Activated CD4-positive, alpha-beta T cell treated with anti-CD3 and anti-CD28 coated beads, Interleukin-10, Interleukin-2, amounts not matched to agents 100 ng/mL and 50 ng/mL, durations not matched to agents 16 hours and 8 hours (primary cell): Measurements from ENCODE around the gene SMIM22.
A peak's percentile ranks its signal among the peaks of the same experiment; 100 is the strongest.

Source experiments
- DNase-seq: peaks from one replicate; pipeline ENCODE4 v3.0.0-alpha.2; 2020

Gene SMIM22

GRCh38 chr16:4797805-4798252 lies 2.7 kb downstream of the SMIM22 start:
- DNase-seq, result no peak

- no peak for DNase-seq
Measured at GRCh38 chr16:4798456-4798855, 3.3 kb downstream of the SMIM22 start.

- DNase-seq, result no peak
Measured at GRCh38 chr16:4799171-4799855, 4.1 kb downstream of the SMIM22 start.

- DNase-seq, result no peak
Measured at GRCh38 chr16:4800290-4801041, 5.3 kb downstream of the SMIM22 start.

GRCh38 chr16:4801051-4801961 lies 6.1 kb downstream of the SMIM22 start:
- DNase-seq, result no peak

- DNase-seq, result peak; percentile 78
Measured at GRCh38 chr16:4801962-4802658, 6.9 kb downstream of the SMIM22 start, which contains the start of gene ROGDI. ROGDI (minus strand) TSS chr16:4802633; CDS start chr16:4802571, 62 bp downstream.

GRCh38 chr16:4802659-4803287 lies 7.6 kb downstream of the SMIM22 start:
- peak; percentile 92 for DNase-seq

GRCh38 chr16:4803401-4803844 lies 8.3 kb downstream of the SMIM22 start:
- no peak for DNase-seq

- no peak for DNase-seq
Measured at GRCh38 chr16:4803898-4804762, 9.0 kb downstream of the SMIM22 start.

- no peak for DNase-seq
Measured at GRCh38 chr16:4805231-4805630, 10.1 kb downstream of the SMIM22 start.

- DNase-seq, result no peak
Measured at GRCh38 chr16:4806280-4806679, 11.1 kb downstream of the SMIM22 start.

- no peak for DNase-seq
Measured at GRCh38 chr16:4811242-4811641, 16.1 kb downstream of the SMIM22 start.

GRCh38 chr16:4811773-4812172 lies 16.6 kb downstream of the SMIM22 start:
- no peak for DNase-seq

- no peak for DNase-seq
Measured at GRCh38 chr16:4813251-4814003, 18.3 kb downstream of the SMIM22 start.

- no peak for DNase-seq
Measured at GRCh38 chr16:4814046-4814445, 18.9 kb downstream of the SMIM22 start.

- DNase-seq, result no peak
Measured at GRCh38 chr16:4814542-4815173, 19.5 kb downstream of the SMIM22 start.

GRCh38 chr16:4820652-4821051 lies 25.5 kb downstream of the SMIM22 start:
- DNase-seq, result no peak

- DNase-seq, result no peak
Measured at GRCh38 chr16:4825196-4825595, 30.0 kb downstream of the SMIM22 start.

- DNase-seq, result no peak
Measured at GRCh38 chr16:4826526-4826925, 31.4 kb downstream of the SMIM22 start.

GRCh38 chr16:4826980-4827379 lies 31.8 kb downstream of the SMIM22 start:
- no peak for DNase-seq
